ENCODE data around the gene RFXANK. TPM values are rescaled to one million over a fixed set of nuclear protein-coding genes. Genes with fewer than 3 reads are reported as not detected.

RFXANK gene
- total RNA-seq, 1 experiment from 2014 or later: 81.8 TPM

- no peak overlapping the region for H4K8ac ChIP-seq (replicated peaks; ENCODE audit: insufficient read length, low read depth, low read length)
- no peak overlapping the region for H3K9ac ChIP-seq (ENCODE audit: extremely low read depth, insufficient read length, low read length)
- H2BK12ac ChIP-seq (ENCODE audit: insufficient read length, low read depth, low read length): no peak overlapping the region
- peaks cover 6% of the 10 kb centered on the region; the same call in 1 of the 2 replicates for H3K27me3 ChIP-seq (ENCODE audit: insufficient read depth, low read length)
- H4K91ac ChIP-seq (ENCODE audit: insufficient read length, low read depth, low read length): no peak overlapping the region
- no peak overlapping the region for H3K4me2 ChIP-seq (ENCODE audit: insufficient read depth, insufficient read length, low read length)
- no peaks in the 10 kb centered on the region for H3K4me1 ChIP-seq (ENCODE audit: insufficient read depth, low read length)
- H3K79me1 ChIP-seq (ENCODE audit: insufficient read depth, low read depth, low read length, poor library complexity, severe bottlenecking): no peaks in the 10 kb centered on the region
- no peak overlapping the region for H2BK15ac ChIP-seq (ENCODE audit: low read depth, low read length)
- H2AFZ ChIP-seq (ENCODE audit: low read length): no peak overlapping the region
- no peak overlapping the region for H3K23ac ChIP-seq (ENCODE audit: insufficient read length, low read depth, low read length)
- DNase-seq: no peak
- TF ChIP-seq, protein P1, sequence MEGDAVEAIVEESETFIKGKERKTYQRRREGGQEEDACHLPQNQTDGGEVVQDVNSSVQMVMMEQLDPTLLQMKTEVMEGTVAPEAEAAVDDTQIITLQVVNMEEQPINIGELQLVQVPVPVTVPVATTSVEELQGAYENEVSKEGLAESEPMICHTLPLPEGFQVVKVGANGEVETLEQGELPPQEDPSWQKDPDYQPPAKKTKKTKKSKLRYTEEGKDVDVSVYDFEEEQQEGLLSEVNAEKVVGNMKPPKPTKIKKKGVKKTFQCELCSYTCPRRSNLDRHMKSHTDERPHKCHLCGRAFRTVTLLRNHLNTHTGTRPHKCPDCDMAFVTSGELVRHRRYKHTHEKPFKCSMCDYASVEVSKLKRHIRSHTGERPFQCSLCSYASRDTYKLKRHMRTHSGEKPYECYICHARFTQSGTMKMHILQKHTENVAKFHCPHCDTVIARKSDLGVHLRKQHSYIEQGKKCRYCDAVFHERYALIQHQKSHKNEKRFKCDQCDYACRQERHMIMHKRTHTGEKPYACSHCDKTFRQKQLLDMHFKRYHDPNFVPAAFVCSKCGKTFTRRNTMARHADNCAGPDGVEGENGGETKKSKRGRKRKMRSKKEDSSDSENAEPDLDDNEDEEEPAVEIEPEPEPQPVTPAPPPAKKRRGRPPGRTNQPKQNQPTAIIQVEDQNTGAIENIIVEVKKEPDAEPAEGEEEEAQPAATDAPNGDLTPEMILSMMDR (conservative IDR thresholded peaks at IDR 0.05): no peak
- H3K27ac Mint-ChIP-seq: peak overlapping the region in 1 of 3 experiments; percentile 5; a peak in 1 of 7 replicates
- no peak overlapping the region for H3K14ac ChIP-seq (ENCODE audit: insufficient read depth, low read length)
- H3K9me3 Mint-ChIP-seq: no peaks in the 10 kb centered on the region
- H3K9me3 ChIP-seq (ENCODE audit: control insufficient read depth, low read depth, low read length): no peaks in the 10 kb centered on the region
- no peak overlapping the region for H4K5ac ChIP-seq (ENCODE audit: insufficient read length, low read depth, low read length)
- no CpG with 5 or more reads among the region's 1 CpG for WGBS (ENCODE audit: extremely low coverage, insufficient read length, low lambda C conversion rate)
- no peak overlapping the region for H3K4ac ChIP-seq (ENCODE audit: low read depth, low read length)
- no peak overlapping the region for H2BK20ac ChIP-seq (ENCODE audit: low read depth, low read length, poor library complexity, severe bottlenecking)
- no peak overlapping the region; a peak in 1 of 5 replicates for H3K4me3 Mint-ChIP-seq
- H3K79me2 ChIP-seq (ENCODE audit: insufficient read depth, low read length): no peaks in the 10 kb centered on the region
- H3K36me3 Mint-ChIP-seq (ENCODE audit: insufficient read depth in 1 of 3, low read depth in 3 of 3): no peaks in the 10 kb centered on the region; a peak in 2 of 7 replicates
- H3K27ac ChIP-seq (ENCODE audit: insufficient read length, low read depth, low read length): no peak overlapping the region
- H4K20me1 ChIP-seq (ENCODE audit: control insufficient read depth, insufficient read depth, insufficient read length): no peaks in the 10 kb centered on the region
- no peak overlapping the region for H2BK120ac ChIP-seq (ENCODE audit: low read depth, low read length, poor library complexity, severe bottlenecking)
- peaks cover 47% of the 10 kb centered on the region for H3K27me3 Mint-ChIP-seq (ENCODE audit: low read depth)
- no peak overlapping the region for H3T11ph ChIP-seq (ENCODE audit: low read length)
- no peak overlapping the region for H3K18ac ChIP-seq (ENCODE audit: insufficient read length, low read depth, low read length)
- H3K4me1 Mint-ChIP-seq: peaks cover 13 to 29% of the 10 kb centered on the region in 2 experiments
- H3K56ac ChIP-seq (ENCODE audit: insufficient read length, low read depth, low read length): no peak overlapping the region
- no peaks in the 10 kb centered on the region for H3K23me2 ChIP-seq (ENCODE audit: insufficient read length, low read depth, low read length, poor library complexity, severe bottlenecking)
- H2AK5ac ChIP-seq (ENCODE audit: insufficient read length, low read length): no peak overlapping the region
- H2BK5ac ChIP-seq (ENCODE audit: insufficient read length, low read length): no peak overlapping the region
Measured at GRCh38 chr19:19165396-19165795, 26.7 kb upstream of the RFXANK start.
